Naive thymus-derived CD4-positive, alpha-beta T cell (primary cell): Measurements from ENCODE around the gene OR4F6. TPM values are rescaled to one million over a fixed set of nuclear protein-coding genes. Genes with fewer than 3 reads are reported as not detected.

Experiments
- ATAC-seq: fragments of 150-1000 bp; cut with Tn5 transposase; 2 replicates; pipeline ENCODE4 v1.10.0; 2021; ENCODE audit warnings: mild to moderate bottlenecking, moderate library complexity
- CTCF ChIA-PET: fragments of 350-600 bp; sonication (Branson Sonifier 250); formaldehyde crosslinking; loops from one replicate; lab custom pipeline; 2021; ENCODE audit warnings: antibody characterized with exemption; lab: Charles Lee
- POLR2A ChIA-PET: fragments of 350-600 bp; sonication (Branson Sonifier 250); formaldehyde crosslinking; loops from one replicate; lab custom pipeline; 2021; ENCODE audit warnings: antibody characterized with exemption, inconsistent platforms; lab: Charles Lee
- DNase-seq, 9 donors: peaks; one replicate each; pipeline versions ENCODE4 v3.0.0 to v3.0.0-alpha.2; 2020 to 2022; ENCODE audit warnings: mixed read lengths in 1 of 9
- H3K27ac ChIP-seq: one replicate; pipeline ENCODE4 v1.7.0; 2013; ENCODE audit warnings: mild to moderate bottlenecking, low read depth, low read length, moderate library complexity
- H3K27me3 ChIP-seq, 2 donors: one replicate each; pipeline ENCODE4 v1.7.0; 2013; ENCODE audit warnings: low read length in 2 of 2, mild to moderate bottlenecking in 2 of 2, moderate library complexity in 2 of 2; ENCODE audit not compliant: control insufficient read depth in 2 of 2, insufficient read depth in 2 of 2
- H3K36me3 ChIP-seq, 3 experiments: 1 replicate in 2 of 3; 2 replicates in 1 of 3; pipeline ENCODE4 v1.7.0; 2013; ENCODE audit warnings: low read length in 3 of 3, mild to moderate bottlenecking in 3 of 3, moderate library complexity in 1 of 3; ENCODE audit not compliant: insufficient read depth in 3 of 3, control insufficient read depth in 2 of 3
- H3K4me1 ChIP-seq, 2 donors: one replicate each; pipeline ENCODE4 v1.7.0; 2013; ENCODE audit warnings: low read length in 2 of 2, mild to moderate bottlenecking in 2 of 2, moderate library complexity in 1 of 2; ENCODE audit not compliant: control insufficient read depth in 2 of 2, insufficient read depth in 2 of 2
- H3K4me3 ChIP-seq: 2 replicates; pipeline ENCODE4 v1.7.0; 2013; ENCODE audit warnings: mild to moderate bottlenecking, low read length
- H3K9me3 ChIP-seq, 3 experiments: 1 replicate in 2 of 3; 2 replicates in 1 of 3; pipeline ENCODE4 v1.7.0; 2013; ENCODE audit warnings: low read length in 3 of 3; ENCODE audit not compliant: control insufficient read depth in 2 of 3
- H3K27ac Mint-ChIP-seq, 9 donors: one replicate each; pipeline ENCODE4 v1.8.0; 2020 to 2022; ENCODE audit warnings: mixed read lengths in 9 of 9, mild to moderate bottlenecking in 8 of 9, moderate library complexity in 5 of 9, inconsistent platforms in 2 of 9
- H3K27me3 Mint-ChIP-seq, 5 donors: one replicate each; pipeline ENCODE4 v1.8.0; 2021 to 2022; ENCODE audit warnings: mixed read lengths in 5 of 5, mild to moderate bottlenecking in 1 of 5
- H3K36me3 Mint-ChIP-seq, 5 donors: one replicate each; pipeline ENCODE4 v1.8.0; 2020 to 2022; ENCODE audit warnings: mixed read lengths in 5 of 5, mild to moderate bottlenecking in 3 of 5, inconsistent platforms in 1 of 5
- H3K4me1 Mint-ChIP-seq, 7 donors: one replicate each; pipeline ENCODE4 v1.8.0; 2020 to 2022; ENCODE audit warnings: mixed read lengths in 7 of 7, mild to moderate bottlenecking in 3 of 7, inconsistent platforms in 1 of 7
- H3K4me3 Mint-ChIP-seq, 10 donors: one replicate each; pipeline ENCODE4 v1.8.0; 2020 to 2022; ENCODE audit warnings: mild to moderate bottlenecking in 10 of 10, mixed read lengths in 10 of 10, moderate library complexity in 6 of 10, inconsistent platforms in 2 of 10
- H3K9me3 Mint-ChIP-seq, 11 donors: one replicate each; pipeline ENCODE4 v1.8.0; 2020 to 2022; ENCODE audit warnings: mixed read lengths in 11 of 11, mild to moderate bottlenecking in 4 of 11, inconsistent platforms in 1 of 11, moderate library complexity in 1 of 11
- intact Hi-C, 2 donors: fragments of 100-400 bp; cut with micrococcal nuclease; formaldehyde crosslinking; loops; one replicate each; pipeline ENCODE4 v1.15.1; 2023
- polyA plus RNA-seq, 2 donors: library from polyadenylated mRNA; unstranded; fragments of 300-500 nt; fragmentation: Illumina TruSeq; gene quantifications; one replicate each; pipeline ENCODE4 v1.2.3, GENCODE V29; 2021
- total RNA-seq, 6 experiments: library from RNA in 5 of 6; stranded (reverse) in 5 of 6; gene quantifications; 1 replicate in 5 of 6; 2 replicates in 1 of 6; pipeline ENCODE4 v1.2.3 and lab custom pipeline; 2021 to 2026

OR4F6 gene
- total and polyA plus RNA-seq, 7 experiments from 2014 or later = not detected

GRCh38 chr15:101841656-101842055 is 38.3 kb downstream of the OR4F6 start:
- no peak overlapping the region for H3K4me3 ChIP-seq
- CTCF ChIA-PET = no interaction called here
- no peaks in the 10 kb centered on the region for H3K36me3 ChIP-seq
- intact Hi-C loops = no loop called here
- H3K36me3 Mint-ChIP-seq = no peaks in the 10 kb centered on the region
- no peak for DNase-seq
- POLR2A ChIA-PET = no interaction called here
- H3K4me3 Mint-ChIP-seq = no peak overlapping the region
- ATAC-seq = no peak
- no peaks in the 10 kb centered on the region for H3K27me3 ChIP-seq
- peaks cover 17 to 69% (median 38%) of the 10 kb centered on the region in 5 donors for H3K27me3 Mint-ChIP-seq
- H3K4me1 Mint-ChIP-seq = no peaks in the 10 kb centered on the region
- H3K27ac ChIP-seq = no peak overlapping the region
- H3K27ac Mint-ChIP-seq = no peak overlapping the region
- no peaks in the 10 kb centered on the region for H3K4me1 ChIP-seq
- H3K9me3 Mint-ChIP-seq = peaks cover 0 to 5% (median 0%) of the 10 kb centered on the region in 11 donors
- no peaks in the 10 kb centered on the region for H3K9me3 ChIP-seq

GRCh38 chr15:101844916-101845315 is 41.6 kb downstream of the OR4F6 start:
- no peak for ATAC-seq
- Histone ChIP-seq H3K36me3 (no peaks in the 10 kb centered on the region), H3K4me3 (no peak overlapping the region), H3K9me3 (no peaks in the 10 kb centered on the region), H3K4me1 (no peaks in the 10 kb centered on the region), H3K27ac (no peak overlapping the region), H3K27me3 (no peaks in the 10 kb centered on the region)
- Mint-ChIP-seq H3K36me3 (no peaks in the 10 kb centered on the region), H3K27me3 (peaks cover 25 to 71% (median 58%) of the 10 kb centered on the region in 5 donors), H3K27ac (no peak overlapping the region), H3K4me1 (no peaks in the 10 kb centered on the region), H3K9me3 (peaks cover 0 to 5% (median 0%) of the 10 kb centered on the region in 11 donors), H3K4me3 (no peak overlapping the region)
- CTCF ChIA-PET = no interaction called here
- no peak for DNase-seq
- POLR2A ChIA-PET = no interaction called here
- intact Hi-C loops = no loop called here

GRCh38 chr15:101852356-101852755 is 49.0 kb downstream of the OR4F6 start:
- CTCF ChIA-PET = no interaction called here
- POLR2A ChIA-PET = no interaction called here
- H3K4me3 ChIP-seq = no peak overlapping the region
- H3K27ac ChIP-seq = no peak overlapping the region
- Mint-ChIP-seq H3K4me3 (no peak overlapping the region), H3K36me3 (no peaks in the 10 kb centered on the region), H3K27ac (no peak overlapping the region), H3K9me3 (peaks cover 0 to 1% (median 0%) of the 10 kb centered on the region in 11 donors), H3K27me3 (peaks cover 31 to 47% (median 37%) of the 10 kb centered on the region in 5 donors), H3K4me1 (no peaks in the 10 kb centered on the region)
- intact Hi-C loops = no loop called here
- ATAC-seq = no peak
- no peaks in the 10 kb centered on the region for H3K27me3 ChIP-seq
- H3K36me3 ChIP-seq = no peaks in the 10 kb centered on the region
- H3K9me3 ChIP-seq = no peaks in the 10 kb centered on the region
- no peak for DNase-seq
- H3K4me1 ChIP-seq = no peaks in the 10 kb centered on the region

Other genes starting within 250 kb of the OR4F6 start
- gene TM2D3, start 151.1 kb upstream of the OR4F6 start, total RNA-seq = 100 to 1,000 TPM in 1 of 5 experiments, 10 to 100 TPM in 4; 54.4 to 105 (median 87.9) TPM
- gene TM2D3, start 151.1 kb upstream of the OR4F6 start, polyA plus RNA-seq = 10 to 100 TPM; 42.8 to 49.2 TPM
- 10 to 100 TPM; 20.5 to 42.6 (median 23.6) TPM for gene TARS3, start 79.0 kb upstream of the OR4F6 start, total RNA-seq
- gene TARS3, start 79.0 kb upstream of the OR4F6 start, polyA plus RNA-seq = 10 to 100 TPM; 10.2 to 17.0 TPM
- under 1 TPM in 1 of 5 experiments, not detected in 4; 0.16 TPM for gene OR4F15, start 8.7 kb downstream of the OR4F6 start, total RNA-seq
- gene OR4F15, start 8.7 kb downstream of the OR4F6 start, polyA plus RNA-seq = not detected